Stimulated activated CD4-positive, alpha-beta T cell treated with anti-CD3 and anti-CD28 coated beads, Interleukin-15, amount 100 ng/mL, for 1 hour (primary cell): ENCODE data around the gene DUSP28.
A peak's percentile ranks its signal among the peaks of the same experiment; 100 is the strongest.
"Not testable (repeated sequence)": the region's sequence is repeated elsewhere in the genome, so short reads cannot be mapped to it uniquely, and the experiment has no call there.

ENCODE experiments used
- DNase-seq, 2 donors: peaks; one replicate each; pipeline ENCODE4 v3.0.0-alpha.2; 2020; ENCODE audit warnings: low read depth in 1 of 2, low spot score in 1 of 2

DUSP28 gene, protein sequence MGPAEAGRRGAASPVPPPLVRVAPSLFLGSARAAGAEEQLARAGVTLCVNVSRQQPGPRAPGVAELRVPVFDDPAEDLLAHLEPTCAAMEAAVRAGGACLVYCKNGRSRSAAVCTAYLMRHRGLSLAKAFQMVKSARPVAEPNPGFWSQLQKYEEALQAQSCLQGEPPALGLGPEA

DNA sequence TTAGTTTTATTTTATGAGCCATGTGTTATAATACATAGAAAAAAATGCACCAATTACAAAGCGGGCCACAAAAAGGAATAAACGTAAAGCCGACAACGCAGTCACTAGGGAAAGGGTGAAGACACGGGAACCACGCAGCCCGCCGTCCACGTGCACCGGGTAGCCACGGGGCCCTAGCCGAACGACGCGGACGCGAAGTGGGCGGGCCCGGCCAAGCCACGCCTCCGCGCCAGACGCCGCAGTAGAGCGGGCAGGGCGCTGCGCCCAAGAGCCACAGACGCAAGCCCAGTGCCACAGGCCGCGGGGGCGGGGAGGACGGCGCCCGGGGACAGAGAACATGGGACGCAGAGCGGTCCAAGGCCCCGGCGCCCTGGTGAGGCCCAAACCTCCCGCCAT, at the start of gene DUSP28:
Gene DUSP28, plus strand, starts transcription at position 274 of the 396 bp plus-strand sequence. CDS start 328 bp downstream, outside the sequence.
- peak; percentile 79 to 83 for DNase-seq

DNA sequence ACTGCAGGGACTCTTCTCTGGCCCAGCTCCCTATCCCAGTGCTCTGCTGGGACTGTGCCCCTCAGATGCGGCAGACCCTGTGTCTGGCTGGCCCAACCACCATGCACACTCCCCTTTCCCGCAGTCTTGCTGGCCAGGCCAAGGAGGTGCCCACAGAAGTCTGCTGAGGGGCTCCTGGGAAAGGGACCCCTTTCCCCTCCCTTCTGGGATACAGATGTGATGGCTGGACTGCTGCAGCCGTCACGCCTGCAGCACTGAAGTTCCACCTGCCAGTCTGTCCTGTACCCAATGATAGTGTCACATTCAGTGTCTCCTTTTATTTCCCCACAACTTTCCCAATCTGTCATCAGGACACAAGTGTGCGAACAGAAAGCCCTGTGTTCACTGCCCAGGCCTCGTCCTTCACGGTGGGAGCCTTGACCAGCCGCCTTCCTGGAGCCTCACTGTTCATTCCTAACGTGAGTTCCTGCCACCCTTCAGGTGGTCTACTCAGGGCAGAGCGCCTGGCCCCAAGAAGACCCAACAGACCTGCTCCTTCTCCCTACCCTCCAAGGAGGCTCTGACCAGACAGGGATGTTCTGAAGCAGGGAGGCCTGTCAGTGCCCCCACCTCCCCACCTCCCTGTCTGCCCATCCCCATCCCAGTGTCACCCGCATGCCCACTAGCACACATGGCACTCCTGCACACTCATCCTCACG, 49.5 kb upstream of the DUSP28 start:
- DNase-seq = no peak

DNA sequence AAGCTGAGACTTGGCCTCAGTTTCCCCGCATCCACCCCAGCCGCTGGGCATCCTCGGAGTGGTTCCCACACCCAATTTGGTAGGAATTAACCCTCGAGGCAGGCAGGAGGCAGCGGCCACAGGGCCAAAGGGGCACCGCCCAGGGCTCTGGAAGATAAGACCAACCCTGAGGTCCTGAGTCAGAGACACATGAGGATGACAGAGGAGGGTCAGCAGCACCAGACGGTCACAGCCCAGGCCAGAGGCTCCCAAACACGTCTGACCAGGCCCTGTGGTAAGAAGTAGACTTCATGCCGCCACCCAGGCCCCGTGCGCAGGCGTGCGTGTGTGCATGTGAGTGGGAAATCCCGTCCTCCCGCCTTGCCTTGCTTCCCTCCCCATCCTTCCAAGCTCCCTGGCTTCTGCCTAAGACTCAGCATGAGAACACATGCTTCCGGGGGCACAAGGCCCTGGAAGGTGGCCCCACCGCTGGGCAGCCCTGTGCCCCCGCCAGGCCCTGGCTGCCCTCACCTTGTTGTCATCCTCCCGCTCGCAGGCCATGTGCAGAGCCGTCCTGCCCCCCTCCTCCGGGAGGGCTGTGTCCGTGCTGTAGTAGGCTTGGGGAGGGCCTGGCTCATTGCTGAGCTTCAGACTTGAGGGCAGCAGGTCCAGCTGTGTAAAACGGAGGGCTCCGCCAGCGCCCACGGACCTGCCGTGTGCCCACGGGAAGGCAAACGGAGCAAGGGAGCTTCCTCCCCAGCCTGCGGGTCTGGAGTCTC, 48.6 kb upstream of the DUSP28 start:
- DNase-seq = no peak

DNA sequence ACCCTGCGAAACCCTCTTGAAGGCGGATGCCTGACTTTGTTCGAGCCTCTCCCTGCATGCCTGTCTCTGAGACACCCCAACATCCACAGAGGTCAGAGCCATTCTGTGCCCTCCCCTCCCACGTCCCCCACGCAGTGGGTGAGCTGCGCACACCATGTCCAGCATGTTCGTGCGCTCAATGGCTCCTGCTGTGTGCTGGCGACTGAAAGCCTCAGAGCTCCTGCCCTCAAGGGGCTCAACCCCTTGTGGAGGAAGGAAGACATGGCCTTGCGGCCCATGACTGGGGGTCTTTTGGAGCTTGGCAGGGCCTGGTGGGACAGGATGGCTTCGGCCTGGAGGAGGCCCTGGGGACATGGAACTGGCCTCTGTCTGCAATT, 48.1 kb upstream of the DUSP28 start:
- no peak for DNase-seq

DNA sequence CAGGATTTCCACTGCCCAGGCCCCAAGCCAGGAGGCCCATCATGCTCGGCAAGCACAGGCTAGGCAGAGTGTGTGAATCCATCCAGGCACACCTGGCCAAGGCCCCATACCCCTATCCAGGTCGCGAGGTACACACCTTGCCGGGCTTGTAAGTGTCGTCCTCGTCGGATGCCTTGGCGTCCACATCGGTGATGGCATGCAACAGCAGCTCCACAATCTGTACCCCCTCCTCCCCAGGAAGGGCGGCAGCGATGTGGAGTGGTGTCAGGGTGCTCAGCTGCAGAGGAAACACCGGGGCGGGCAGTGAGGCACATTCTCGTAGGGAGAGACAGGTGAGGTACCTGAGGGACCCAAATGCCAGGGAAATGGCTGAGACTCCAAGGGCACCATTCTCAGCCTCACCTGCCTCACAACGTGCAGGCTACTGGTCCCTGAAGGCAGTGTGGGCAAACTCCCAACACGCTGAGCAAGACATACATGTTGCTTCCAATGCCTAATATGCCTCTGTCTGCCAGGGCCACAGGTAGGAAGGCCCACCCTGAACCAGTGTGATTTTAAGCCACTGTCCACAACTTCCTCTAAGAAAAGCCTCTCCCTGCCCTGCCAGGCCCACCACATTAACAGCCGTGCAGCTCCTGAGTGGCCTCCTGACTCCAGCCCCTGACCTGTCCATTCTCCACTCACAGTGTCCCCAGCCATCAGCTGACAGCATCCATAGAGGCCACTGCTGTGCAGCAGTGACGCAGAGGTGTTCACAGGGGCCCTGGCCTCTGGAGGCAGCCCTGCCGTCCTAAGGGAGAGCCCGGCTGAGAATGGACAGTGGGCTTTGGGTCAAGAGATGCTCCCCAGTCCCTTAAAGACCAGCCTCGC, 47.3 kb upstream of the DUSP28 start:
- DNase-seq = no peak

DNA sequence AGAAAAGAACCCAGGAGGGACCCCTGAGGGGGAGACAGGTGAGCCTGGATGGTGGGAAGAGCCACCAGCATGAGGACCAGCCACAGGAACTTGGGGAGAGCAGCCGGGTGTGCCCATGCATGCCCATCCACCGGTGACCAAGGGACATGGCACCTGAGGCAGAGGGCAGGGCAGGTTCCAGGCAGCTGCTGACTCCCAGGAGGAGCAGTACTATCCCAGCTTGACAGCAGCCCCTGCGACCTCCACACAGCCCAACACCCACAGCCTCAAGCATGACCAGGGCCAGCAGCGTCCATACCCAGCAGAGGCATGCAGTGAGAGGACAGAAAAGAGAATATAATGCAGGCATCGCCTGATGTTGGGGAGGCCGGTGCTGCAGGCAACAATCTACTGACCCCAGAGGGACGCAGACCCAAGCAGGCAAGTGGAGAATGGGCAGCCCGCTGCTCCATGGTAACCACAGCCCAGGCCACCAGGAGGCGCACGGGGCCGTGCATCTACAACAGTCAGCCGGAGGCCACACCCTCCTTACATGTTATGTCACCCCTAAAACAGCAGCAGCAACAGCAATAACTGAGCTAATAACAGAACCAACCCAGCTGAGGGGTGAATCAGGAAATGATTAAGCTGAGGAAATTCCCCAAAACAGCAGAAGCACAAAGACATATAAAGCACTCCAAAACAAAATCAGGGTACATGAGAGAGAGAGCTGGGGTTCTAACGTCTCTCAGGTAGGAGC, 46.4 kb upstream of the DUSP28 start:
- DNase-seq = peak; percentile 65 to 73

DNA sequence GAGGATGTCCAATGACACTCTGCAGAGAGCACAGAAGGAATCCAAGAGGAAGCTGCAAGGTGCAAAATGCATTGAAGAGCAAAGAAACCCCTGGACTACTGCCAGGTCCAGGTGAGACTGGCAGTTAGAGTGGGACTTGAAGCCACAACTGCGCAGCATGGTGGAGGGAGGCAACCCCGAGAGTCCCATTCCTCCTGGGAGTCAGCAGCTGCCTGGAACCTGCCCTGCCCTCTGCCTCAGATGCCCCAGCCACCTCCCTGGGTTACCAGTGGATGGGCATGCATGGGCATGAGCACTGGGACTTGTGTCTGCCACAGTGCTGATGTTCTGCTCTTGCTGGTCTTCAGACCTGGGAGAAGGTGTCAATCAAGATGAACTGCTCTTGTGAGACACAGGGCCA, 45.5 kb upstream of the DUSP28 start:
- no peak for DNase-seq

DNA sequence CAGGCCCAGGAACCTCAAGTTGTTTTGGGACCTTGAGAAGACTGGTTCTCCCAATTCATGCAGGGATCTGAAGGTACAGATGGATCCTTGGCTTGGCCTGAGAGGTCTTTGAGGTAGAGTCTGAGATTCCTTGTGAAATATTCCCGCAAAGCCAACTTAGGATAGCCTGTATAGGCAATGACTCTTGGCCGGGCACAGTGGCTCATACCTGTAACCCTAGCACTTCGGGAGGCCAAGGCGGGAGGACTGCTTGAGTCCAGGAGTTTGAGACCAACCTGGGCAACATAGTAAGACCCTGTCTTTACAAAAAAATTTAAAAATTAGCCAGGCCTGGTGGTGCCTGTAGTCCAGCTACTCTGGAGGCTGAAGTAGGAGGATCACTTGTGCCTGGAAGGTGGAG, 42.8 kb upstream of the DUSP28 start:
- DNase-seq = no peak

DNA sequence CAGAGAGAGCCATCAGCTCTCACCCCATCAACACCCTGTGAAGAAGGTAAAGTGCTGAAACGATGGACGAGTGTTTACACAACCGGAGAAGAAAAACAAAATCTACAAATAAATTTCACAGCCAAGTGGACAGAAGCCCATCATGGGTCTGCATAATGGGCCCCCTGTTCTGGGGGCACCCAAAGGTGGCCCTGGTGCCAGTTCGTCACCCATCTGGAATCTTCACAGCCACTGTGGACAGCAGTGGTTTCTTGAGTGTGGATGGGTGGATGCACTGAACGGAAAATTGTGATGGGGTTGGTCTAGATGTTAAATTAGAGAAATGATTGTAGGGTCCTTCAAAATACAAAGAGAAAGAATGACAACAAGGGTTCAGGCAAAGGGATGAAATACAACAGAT, 41.2 kb upstream of the DUSP28 start:
- DNase-seq = no peak

DNA sequence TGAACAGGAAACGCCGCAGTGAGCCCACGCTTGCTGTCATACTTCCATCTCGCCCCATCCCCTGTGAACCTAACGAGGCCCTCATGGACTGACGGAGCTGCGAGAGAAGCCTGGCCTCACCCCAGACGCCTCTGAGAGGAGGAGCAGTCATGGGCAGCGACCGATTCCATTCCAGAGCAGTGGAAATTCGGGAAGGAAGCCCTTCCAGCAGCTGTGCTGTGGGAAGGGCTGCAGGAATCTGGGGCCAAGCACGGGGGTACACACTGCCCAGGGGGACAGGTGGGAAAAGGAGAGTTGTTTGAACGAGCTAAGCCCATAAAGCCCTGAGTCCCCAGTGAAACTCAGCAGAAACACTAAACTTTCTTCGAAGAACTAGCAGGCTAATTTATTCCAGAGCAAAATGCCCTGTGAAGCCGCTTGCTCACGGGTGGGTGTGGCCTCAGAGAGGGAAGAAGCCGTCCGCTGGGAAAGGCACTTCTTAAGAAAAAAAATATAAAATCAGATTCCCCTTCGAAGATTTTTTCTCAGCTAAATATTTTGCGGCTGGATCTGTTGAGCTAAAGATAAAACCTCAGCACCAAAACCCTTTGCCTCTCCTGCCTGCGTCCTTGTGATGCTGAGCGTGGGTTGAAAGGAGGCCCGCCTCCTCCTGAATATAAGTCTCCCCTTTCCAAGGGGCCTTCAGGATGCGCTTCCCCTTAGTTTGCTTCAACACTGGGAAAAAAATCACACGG, 40.6 kb upstream of the DUSP28 start:
- DNase-seq = no peak

DNA sequence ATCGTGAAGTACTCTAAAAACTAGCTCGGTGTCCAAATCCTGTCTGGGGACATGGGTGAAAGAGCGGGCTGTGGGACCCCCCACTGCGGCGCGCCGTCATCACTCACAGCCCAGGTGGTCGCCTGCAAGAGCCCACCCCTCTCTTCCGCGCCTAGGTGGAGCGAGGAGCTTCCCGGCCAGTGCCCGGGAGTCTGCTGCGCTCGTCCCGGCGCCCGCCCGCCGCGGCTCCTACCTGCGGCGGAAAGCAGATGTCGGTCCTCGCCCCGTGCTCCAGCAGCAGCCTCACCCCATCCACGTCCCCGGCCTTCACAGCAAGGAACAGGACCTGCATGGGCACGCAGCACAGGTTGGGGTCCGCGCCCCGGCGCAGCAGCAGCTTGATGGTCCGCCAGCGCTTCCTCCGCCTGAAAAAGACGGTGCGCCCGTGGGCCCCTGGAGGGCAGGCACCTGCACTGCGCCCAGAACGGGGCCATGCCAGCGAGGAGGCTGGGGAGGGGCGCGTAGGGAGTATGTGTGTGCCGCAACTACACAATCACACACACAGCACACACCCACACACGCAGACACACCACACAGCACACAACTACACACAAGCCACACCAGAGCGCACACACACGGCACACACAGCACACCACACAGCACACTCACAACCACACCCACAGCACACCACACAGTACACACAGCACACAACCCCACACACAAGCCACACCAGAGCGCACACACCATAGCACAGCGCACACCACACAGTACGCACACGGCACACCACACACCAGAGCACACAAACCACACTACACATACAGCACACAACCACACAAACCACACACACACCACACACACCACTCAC, 39.8 kb upstream of the DUSP28 start:
- DNase-seq = no peak

DNA sequence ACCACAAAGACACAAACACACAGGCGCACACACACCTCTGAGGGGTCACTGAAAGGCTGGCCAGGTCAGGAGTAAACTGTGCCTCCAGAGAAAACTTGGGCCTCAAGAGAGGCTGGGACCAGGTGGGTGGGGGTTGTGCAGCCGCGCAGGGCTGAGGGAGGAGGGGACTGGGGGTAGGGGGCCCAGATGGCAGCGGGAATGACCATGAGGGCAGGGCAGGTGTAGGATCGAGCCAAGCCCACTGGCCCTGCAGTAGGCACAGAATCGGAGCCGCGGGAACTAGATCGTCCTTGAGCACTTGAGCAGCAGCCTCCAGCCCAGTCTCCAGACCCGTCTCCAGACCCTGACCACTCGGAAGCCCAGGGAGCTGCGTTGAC, 39.2 kb upstream of the DUSP28 start:
- DNase-seq = no peak

DNA sequence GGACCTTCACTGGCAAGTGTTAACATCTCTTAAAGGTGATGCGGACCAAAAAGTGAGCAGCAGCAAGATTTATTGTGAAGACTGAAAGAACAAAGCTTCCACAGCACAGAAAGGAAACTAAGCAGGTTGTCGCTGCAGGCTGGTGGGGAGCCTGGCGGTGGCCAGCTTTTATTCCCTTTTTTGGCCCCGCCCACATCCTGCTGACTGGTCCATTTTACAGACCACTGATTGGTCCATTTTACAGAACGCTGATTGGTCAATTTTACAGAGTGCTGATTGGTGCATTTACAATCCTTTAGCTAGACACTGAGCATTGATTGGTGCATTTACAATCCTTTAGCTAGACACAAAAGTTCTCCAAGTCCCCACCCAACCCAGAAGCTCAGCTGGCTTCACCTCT, 38.3 kb upstream of the DUSP28 start:
- not testable (repeated sequence) for DNase-seq

DNA sequence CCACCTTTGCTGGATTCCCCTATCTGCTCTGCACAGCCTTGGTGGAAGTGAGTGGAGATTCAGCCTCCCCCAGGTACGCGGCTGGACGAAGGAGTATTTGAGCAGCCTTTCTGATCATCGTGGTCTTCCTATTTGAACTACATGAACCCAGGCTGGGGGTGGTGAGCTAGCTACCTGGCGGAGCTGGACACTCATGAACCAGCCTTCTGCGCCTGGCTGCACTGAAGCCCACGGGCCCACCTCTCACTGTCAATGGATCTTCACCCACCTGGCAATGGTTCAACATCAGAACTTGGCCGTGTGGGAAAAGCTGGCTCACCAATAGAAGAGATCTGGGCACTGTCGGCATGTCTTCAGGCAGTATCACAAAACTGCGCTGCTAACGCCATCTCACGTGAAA, 37.8 kb upstream of the DUSP28 start:
- no peak for DNase-seq

DNA sequence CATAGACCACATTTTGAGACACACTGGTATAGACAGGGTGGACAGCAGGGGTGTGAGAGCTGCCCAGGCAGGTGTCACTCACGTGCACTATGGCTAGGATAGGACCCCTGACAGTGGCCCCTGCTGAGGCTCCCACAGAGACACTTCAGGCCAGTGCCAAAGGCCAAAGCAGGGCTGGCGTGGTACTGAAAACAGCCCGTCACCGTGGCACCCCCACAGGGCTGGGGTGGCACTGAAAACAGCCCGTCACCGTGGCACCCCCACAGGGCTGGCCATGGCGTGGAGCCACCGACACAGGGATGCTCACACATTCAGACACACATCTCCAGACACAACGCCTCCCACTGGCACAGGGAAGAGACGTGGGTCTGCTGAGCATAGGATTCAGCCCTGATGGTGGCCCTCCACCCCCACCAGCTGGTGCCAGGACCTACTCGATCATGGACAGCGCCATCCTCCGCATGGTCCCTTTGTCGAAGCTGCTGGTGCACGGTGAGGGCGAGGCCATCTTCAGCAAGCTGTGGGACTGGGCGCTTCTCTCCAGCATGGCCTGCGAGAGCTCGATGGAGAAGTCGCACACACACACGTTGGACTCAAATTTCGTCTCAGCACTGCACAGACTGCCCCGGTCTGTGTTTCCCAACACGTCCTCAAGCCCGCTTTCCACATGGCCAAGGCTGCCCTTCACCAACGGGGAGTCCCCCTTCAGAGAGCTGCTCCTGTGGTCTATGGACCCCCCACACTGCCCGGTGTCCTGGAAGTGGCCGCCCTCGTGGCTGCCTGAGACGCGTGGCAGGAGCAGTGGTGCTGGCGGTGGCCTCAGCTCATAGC, 36.5 kb upstream of the DUSP28 start:
- DNase-seq = no peak

DNA sequence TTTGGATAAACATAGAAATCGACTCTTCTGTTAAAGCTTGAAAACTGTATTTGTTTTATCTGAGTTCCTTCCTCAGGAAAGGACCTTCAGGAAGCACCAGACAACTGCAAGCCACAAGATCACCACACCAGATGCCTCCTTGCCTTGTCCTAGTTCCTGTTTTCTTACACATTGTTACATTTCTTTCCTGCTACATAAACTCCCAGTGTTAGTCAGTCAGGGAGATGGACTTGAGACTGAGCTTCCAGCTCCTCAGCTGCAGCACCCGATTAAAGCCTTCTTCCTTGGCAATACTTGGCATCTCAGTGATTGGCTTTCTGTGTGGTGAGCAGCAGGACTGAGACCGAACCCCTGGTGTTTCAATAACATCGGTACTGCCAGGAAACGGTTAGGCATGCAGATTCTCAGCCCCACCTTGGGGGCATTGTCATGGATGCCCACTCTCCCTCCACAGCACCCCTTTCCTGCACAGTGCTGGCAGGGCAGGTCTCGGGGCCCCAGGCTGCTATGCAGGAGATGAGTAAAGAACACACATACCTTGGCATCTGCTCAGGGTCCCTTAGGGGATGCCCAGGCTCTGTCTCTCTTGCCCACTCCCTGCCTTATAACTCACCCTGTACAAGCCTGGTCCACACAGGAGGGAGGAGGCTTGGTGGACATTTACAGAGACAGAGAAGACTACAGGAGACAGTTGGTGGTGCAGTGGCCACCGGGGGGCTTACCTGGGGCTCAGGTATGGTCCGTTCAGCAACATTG, 35.0 kb upstream of the DUSP28 start:
- no peak for DNase-seq

DNA sequence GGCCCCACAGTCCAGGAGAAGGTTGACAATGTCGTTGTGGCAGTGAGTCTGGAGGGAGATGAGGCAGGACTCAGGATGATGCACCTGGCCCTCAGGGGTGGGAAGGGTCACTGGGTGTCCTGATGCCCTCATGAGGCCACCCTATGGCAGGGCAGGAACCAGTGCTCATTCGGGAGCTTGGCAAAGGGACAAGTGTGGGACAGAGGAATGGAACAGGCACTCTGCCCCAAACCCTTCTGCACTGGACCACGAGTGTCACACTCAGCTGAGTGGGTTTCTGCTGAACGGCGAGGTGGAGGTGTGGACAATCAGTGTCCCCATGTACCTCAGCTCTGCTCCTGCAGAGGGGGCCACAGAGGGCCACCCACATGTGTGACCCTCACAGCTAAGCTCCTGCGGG, 34.4 kb upstream of the DUSP28 start:
- DNase-seq = no peak

DNA sequence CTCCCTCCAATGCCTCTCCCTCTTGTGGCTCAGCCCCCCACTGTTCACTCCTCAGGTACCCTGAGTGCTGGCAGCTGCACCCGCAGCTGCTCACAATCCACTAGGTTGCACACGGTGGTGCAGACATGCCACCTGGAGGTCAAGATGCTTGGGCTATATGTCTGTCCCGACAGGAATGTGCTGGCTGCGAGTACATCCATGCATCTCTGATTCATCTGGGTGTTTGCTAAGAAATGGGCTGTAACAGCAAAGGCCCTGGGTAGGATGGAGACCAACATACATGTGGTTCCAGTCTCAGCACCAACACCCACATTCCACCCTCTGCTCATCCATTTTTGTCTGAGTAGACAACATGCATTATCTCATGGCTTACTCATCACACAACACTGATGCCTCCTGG, 33.6 kb upstream of the DUSP28 start:
- DNase-seq = no peak
